ENCODE data around the gene FAS.

GRCh38 chr10:89062861-89063260 lies 72.3 kb downstream of the FAS start:
- TF ChIP-seq ZNF23 (tag by site-specific recombination; IDR thresholded peaks at IDR 0.05; ENCODE audit: borderline replicate concordance) (no peak), ZNF121 (tag by site-specific recombination; IDR thresholded peaks at IDR 0.05) (no peak), TCF7L2 (IDR thresholded peaks at IDR 0.05; ENCODE audit: borderline replicate concordance, low read depth, low read length) (no peak), ZBTB8A (tag by site-specific recombination; IDR thresholded peaks at IDR 0.05) (no peak), ZBTB1 (tag by site-specific recombination; IDR thresholded peaks at IDR 0.05) (no peak)
- TF ChIP-seq, protein P1, sequence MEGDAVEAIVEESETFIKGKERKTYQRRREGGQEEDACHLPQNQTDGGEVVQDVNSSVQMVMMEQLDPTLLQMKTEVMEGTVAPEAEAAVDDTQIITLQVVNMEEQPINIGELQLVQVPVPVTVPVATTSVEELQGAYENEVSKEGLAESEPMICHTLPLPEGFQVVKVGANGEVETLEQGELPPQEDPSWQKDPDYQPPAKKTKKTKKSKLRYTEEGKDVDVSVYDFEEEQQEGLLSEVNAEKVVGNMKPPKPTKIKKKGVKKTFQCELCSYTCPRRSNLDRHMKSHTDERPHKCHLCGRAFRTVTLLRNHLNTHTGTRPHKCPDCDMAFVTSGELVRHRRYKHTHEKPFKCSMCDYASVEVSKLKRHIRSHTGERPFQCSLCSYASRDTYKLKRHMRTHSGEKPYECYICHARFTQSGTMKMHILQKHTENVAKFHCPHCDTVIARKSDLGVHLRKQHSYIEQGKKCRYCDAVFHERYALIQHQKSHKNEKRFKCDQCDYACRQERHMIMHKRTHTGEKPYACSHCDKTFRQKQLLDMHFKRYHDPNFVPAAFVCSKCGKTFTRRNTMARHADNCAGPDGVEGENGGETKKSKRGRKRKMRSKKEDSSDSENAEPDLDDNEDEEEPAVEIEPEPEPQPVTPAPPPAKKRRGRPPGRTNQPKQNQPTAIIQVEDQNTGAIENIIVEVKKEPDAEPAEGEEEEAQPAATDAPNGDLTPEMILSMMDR (tag by site-specific recombination; IDR thresholded peaks at IDR 0.05): no peak
